ENCODE measurements around the gene HDAC9.

Gene HDAC9

DNA sequence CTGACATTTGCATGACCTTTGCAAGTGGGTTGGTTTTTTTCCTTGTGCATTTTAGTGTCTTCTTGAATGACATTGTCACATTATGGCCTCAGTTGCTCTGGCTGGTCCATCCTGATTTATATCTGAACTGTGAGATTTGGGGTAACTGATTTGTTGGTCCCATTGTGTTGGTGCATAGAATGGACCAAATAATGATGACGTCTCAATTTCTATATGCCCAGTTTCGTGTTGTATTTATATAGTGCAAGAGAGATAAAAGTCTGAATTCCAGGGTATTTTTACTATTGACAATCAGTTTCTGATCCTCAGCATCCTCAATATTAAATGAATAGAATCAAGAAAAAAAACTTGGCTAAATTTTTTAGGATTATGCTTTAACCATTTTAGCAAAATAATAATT, 281.8 kb downstream of the HDAC9 start:
- Histone ChIP-seq H3K27me3 (ENCODE audit: insufficient read depth, low read length, poor library complexity, severe bottlenecking) (no peaks in the 10 kb centered on the region), H4K20me1 (ENCODE audit: insufficient read depth, low read length, poor library complexity, severe bottlenecking) (no peaks in the 10 kb centered on the region), H3K4me2 (ENCODE audit: low read depth, low read length, poor library complexity, severe bottlenecking) (no peak overlapping the region), H3K9me2 (replicated peaks; ENCODE audit: low read depth, low read length) (no peaks in the 10 kb centered on the region), H3K36me3 (ENCODE audit: insufficient read depth, low read length) (no peaks in the 10 kb centered on the region), H3K4me1 (ENCODE audit: insufficient read depth, low read length, poor library complexity, severe bottlenecking) (no peaks in the 10 kb centered on the region), H3K9me3 (ENCODE audit: insufficient read depth, low read depth, low read length) (no peaks in the 10 kb centered on the region), H3K9ac (ENCODE audit: low read depth, low read length, poor library complexity, severe bottlenecking) (no peak overlapping the region), H3K4me3 (ENCODE audit: low read length, poor library complexity, severe bottlenecking) (no peak overlapping the region), H3F3A (ENCODE audit: low read depth) (no peaks in the 10 kb centered on the region), H2AFZ (ENCODE audit: low read length) (no peak overlapping the region), H3K79me2 (ENCODE audit: insufficient read depth, low read length) (no peaks in the 10 kb centered on the region)
- no peak for TF ChIP-seq CTCF (conservative IDR thresholded peaks at IDR 0.05; ENCODE audit: low read length)
- TF ChIP-seq EZH2phosphoT487 (IDR thresholded peaks at IDR 0.05; ENCODE audit: borderline replicate concordance), result no peak

DNA sequence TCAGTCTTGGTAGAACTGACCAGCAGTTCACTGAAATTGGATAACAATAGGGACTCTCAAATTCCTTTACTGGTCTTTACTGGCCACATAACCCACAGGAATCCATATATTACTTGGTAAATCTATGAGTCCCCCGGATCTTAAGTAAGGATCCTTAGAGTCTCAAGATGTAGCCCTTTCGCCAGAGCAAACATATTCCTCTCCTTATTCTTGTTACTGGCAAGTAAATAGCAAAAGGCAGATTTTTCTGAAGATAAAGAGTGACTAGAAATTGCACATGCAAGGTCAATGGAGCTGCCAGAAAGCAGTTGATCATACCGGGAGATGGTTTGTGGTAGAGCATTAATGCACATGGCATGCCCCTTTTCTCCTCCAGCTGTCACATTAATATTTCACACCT, 283.0 kb downstream of the HDAC9 start:
- H3K9me2 ChIP-seq (replicated peaks; ENCODE audit: low read depth, low read length), result no peaks in the 10 kb centered on the region
- no peaks in the 10 kb centered on the region for H4K20me1 ChIP-seq (ENCODE audit: insufficient read depth, low read length, poor library complexity, severe bottlenecking)
- no peak overlapping the region for H2AFZ ChIP-seq (ENCODE audit: low read length)
- no peak overlapping the region for H3K4me2 ChIP-seq (ENCODE audit: low read depth, low read length, poor library complexity, severe bottlenecking)
- no peaks in the 10 kb centered on the region for H3F3A ChIP-seq (ENCODE audit: low read depth)
- H3K79me2 ChIP-seq (ENCODE audit: insufficient read depth, low read length), result no peaks in the 10 kb centered on the region
- no peaks in the 10 kb centered on the region for H3K27me3 ChIP-seq (ENCODE audit: insufficient read depth, low read length, poor library complexity, severe bottlenecking)
- no peak overlapping the region for H3K9ac ChIP-seq (ENCODE audit: low read depth, low read length, poor library complexity, severe bottlenecking)
- no peak for TF ChIP-seq CTCF (conservative IDR thresholded peaks at IDR 0.05; ENCODE audit: low read length)
- no peak for TF ChIP-seq EZH2phosphoT487 (IDR thresholded peaks at IDR 0.05; ENCODE audit: borderline replicate concordance)
- no peak overlapping the region for H3K4me3 ChIP-seq (ENCODE audit: low read length, poor library complexity, severe bottlenecking)
- no peaks in the 10 kb centered on the region for H3K36me3 ChIP-seq (ENCODE audit: insufficient read depth, low read length)
- H3K4me1 ChIP-seq (ENCODE audit: insufficient read depth, low read length, poor library complexity, severe bottlenecking), result no peaks in the 10 kb centered on the region
- H3K9me3 ChIP-seq (ENCODE audit: insufficient read depth, low read depth, low read length), result no peaks in the 10 kb centered on the region

GRCh38 chr7:18780266-18780665, 284.7 kb downstream of the HDAC9 start:
- no peaks in the 10 kb centered on the region for H3K4me1 ChIP-seq (ENCODE audit: insufficient read depth, low read length, poor library complexity, severe bottlenecking)
- H3K9me3 ChIP-seq (ENCODE audit: insufficient read depth, low read depth, low read length), result no peaks in the 10 kb centered on the region
- no peak for TF ChIP-seq EZH2phosphoT487 (IDR thresholded peaks at IDR 0.05; ENCODE audit: borderline replicate concordance)
- no peak for TF ChIP-seq CTCF (conservative IDR thresholded peaks at IDR 0.05; ENCODE audit: low read length)
- no peaks in the 10 kb centered on the region for H4K20me1 ChIP-seq (ENCODE audit: insufficient read depth, low read length, poor library complexity, severe bottlenecking)
- no peaks in the 10 kb centered on the region for H3K9me2 ChIP-seq (replicated peaks; ENCODE audit: low read depth, low read length)
- no peak overlapping the region for H2AFZ ChIP-seq (ENCODE audit: low read length)
- H3K4me3 ChIP-seq (ENCODE audit: low read length, poor library complexity, severe bottlenecking), result no peak overlapping the region
- H3F3A ChIP-seq (ENCODE audit: low read depth), result no peaks in the 10 kb centered on the region
- no peaks in the 10 kb centered on the region for H3K79me2 ChIP-seq (ENCODE audit: insufficient read depth, low read length)
- no peaks in the 10 kb centered on the region for H3K27me3 ChIP-seq (ENCODE audit: insufficient read depth, low read length, poor library complexity, severe bottlenecking)
- no peak overlapping the region for H3K4me2 ChIP-seq (ENCODE audit: low read depth, low read length, poor library complexity, severe bottlenecking)
- H3K9ac ChIP-seq (ENCODE audit: low read depth, low read length, poor library complexity, severe bottlenecking), result no peak overlapping the region
- no peaks in the 10 kb centered on the region for H3K36me3 ChIP-seq (ENCODE audit: insufficient read depth, low read length)

Measured in Loucy (cell line).